Large intestine (tissue), 3 donors: ENCODE data around the gene INO80D. TPM values are rescaled to one million over a fixed set of nuclear protein-coding genes. Genes with fewer than 3 reads are reported as not detected.

Experiments
- DNase-seq, 2 donors: peaks; one replicate each; pipeline versions ENCODE4 v3.0.0 to v3.0.0-alpha.2; 2013
- H3K27ac ChIP-seq: one replicate; pipeline ENCODE4 v1.5.1; 2013; ENCODE audit warnings: low read length
- H3K27me3 ChIP-seq: 2 replicates; pipeline ENCODE4 v1.6.1; 2013; ENCODE audit warnings: low read length; ENCODE audit not compliant: control insufficient read depth, insufficient read depth
- H3K36me3 ChIP-seq: 2 replicates; pipeline ENCODE4 v1.6.1; 2013; ENCODE audit warnings: low read length; ENCODE audit not compliant: control insufficient read depth, insufficient read depth
- H3K4me1 ChIP-seq: one replicate; pipeline ENCODE4 v1.6.1; 2013; ENCODE audit warnings: low read length; ENCODE audit not compliant: control insufficient read depth, insufficient read depth
- H3K4me3 ChIP-seq: one replicate; pipeline ENCODE4 v1.5.1; 2013; ENCODE audit warnings: low read length
- H3K9me3 ChIP-seq: one replicate; pipeline ENCODE4 v1.6.1; 2013; ENCODE audit warnings: mild to moderate bottlenecking, low read depth, low read length, moderate library complexity; ENCODE audit not compliant: control insufficient read depth
- WGBS: methylation state at CpG from one replicate; pipeline ENCODE4 v1.1.5; 2013; ENCODE audit warnings: low lambda C conversion rate; ENCODE audit not compliant: insufficient coverage; 5-methylcytosine and 5-hydroxymethylcytosine counted together
- polyA plus RNA-seq: library from polyadenylated mRNA; unstranded; fragments of 120-200 nt; gene quantifications from one replicate; pipeline ENCODE4 v1.2.1, GENCODE V29; 2013

The INO80D gene
- polyA plus RNA-seq, 1 donor: 12.6 TPM

- Histone ChIP-seq H3K36me3 (no peaks in the 10 kb centered on the region), H3K4me3 (no peak overlapping the region), H3K9me3 (no peaks in the 10 kb centered on the region), H3K27ac (no peak overlapping the region), H3K4me1 (peaks cover 20% of the 10 kb centered on the region), H3K27me3 (no peaks in the 10 kb centered on the region)
- DNase-seq: no peak
- no CpG with 5 or more reads among the region's 7 CpGs for WGBS
Measured at GRCh38 chr2:205946226-205946625, 139.7 kb downstream of the INO80D start.

Other genes starting within 250 kb of the INO80D start
- gene NDUFS1, start 73.3 kb upstream of the INO80D start, polyA plus RNA-seq: 63.7 TPM
- gene EEF1B2, start 73.7 kb upstream of the INO80D start, polyA plus RNA-seq: 1,520 TPM
- 4.6 TPM for gene ZDBF2, start 188.5 kb upstream of the INO80D start, polyA plus RNA-seq